D721Med (cell line): ENCODE results near the gene SLFNL1.

Experiments used
- DNase-seq: peaks from one replicate; pipeline ENCODE4 v3.0.0; 2011; ENCODE audit warnings: low spot score; ENCODE audit not compliant: insufficient read length
- FAIRE-seq: peaks from 2 replicates; lab custom pipeline; 2011; peaks lifted over from hg19 to GRCh38; lab: Jason Lieb, UNC
- TF ChIP-seq, protein P1 (sequence below): IDR thresholded peaks from 2 replicates; pipeline ENCODE4 v1.5.1; 2012; ENCODE audit warnings: mild to moderate bottlenecking, control low read depth; ENCODE audit not compliant: insufficient read depth; ENCODE audit errors: missing control alignments

The SLFNL1 gene

DNA sequence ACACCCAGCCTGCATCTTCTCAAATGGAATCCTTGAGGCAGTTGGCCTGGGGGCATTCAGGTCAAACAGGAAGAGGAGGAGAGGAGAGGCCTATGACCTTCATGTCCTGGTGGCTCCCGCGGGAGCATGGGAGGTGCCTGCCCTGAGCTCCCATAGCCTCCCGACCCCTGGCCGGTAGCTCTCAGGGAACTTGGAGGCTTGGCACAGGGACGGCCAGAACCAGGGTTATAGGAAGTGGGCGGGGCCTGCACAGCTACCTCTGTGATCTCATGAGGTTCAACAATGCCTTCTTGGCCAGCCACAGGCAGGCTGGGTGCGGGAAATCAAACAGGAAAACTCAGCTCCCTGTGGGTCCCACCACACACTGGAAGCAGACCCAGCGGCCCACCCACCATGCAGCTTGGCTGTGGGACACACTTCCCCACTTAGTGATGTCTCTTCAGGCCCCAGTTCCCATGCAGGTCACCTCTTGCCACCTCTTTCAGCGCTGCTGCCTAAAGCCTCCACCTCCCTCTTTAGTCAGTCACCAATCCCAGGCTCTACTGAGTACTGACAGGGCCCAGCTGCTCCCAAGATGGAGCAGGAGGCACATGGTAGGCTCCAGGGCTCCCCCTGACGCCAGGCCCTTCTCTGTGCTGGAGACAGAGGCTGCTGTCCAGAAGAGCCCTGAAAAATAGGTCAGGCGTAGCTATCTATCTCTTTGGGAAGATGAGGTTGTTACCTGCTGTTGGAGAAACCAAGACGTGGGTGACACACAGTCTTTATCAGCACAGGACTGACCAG, at the start of gene SLFNL1:
SLFNL1 (minus strand) TSS at position 200 of the 783 bp plus-strand sequence. CDS start 1,065 bp downstream, outside the sequence.
- no peak for FAIRE-seq
- DNase-seq, result no peak
- TF ChIP-seq, protein P1, sequence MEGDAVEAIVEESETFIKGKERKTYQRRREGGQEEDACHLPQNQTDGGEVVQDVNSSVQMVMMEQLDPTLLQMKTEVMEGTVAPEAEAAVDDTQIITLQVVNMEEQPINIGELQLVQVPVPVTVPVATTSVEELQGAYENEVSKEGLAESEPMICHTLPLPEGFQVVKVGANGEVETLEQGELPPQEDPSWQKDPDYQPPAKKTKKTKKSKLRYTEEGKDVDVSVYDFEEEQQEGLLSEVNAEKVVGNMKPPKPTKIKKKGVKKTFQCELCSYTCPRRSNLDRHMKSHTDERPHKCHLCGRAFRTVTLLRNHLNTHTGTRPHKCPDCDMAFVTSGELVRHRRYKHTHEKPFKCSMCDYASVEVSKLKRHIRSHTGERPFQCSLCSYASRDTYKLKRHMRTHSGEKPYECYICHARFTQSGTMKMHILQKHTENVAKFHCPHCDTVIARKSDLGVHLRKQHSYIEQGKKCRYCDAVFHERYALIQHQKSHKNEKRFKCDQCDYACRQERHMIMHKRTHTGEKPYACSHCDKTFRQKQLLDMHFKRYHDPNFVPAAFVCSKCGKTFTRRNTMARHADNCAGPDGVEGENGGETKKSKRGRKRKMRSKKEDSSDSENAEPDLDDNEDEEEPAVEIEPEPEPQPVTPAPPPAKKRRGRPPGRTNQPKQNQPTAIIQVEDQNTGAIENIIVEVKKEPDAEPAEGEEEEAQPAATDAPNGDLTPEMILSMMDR, result no peak

DNA sequence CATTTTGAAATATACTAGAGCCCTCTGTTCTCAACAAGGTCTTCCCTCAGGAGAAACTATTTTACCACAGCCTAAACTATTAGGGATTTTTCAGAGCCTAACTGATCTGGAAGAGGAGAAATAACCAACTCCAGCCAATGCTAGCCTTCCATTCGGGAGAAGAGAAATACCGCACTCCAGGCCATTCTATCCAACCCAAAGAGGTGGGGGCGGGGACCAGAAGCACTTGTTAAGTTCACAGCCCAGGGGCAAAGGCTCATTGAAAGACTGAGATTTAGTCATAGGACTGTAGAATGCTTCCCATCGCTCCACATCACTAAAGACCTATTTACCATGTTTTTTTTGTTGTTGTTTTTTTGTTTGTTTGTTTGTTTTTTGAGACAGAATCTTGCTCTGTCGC, 35.4 kb upstream of the SLFNL1 start:
- FAIRE-seq, result no peak
- TF ChIP-seq, protein P1, result no peak

DNA sequence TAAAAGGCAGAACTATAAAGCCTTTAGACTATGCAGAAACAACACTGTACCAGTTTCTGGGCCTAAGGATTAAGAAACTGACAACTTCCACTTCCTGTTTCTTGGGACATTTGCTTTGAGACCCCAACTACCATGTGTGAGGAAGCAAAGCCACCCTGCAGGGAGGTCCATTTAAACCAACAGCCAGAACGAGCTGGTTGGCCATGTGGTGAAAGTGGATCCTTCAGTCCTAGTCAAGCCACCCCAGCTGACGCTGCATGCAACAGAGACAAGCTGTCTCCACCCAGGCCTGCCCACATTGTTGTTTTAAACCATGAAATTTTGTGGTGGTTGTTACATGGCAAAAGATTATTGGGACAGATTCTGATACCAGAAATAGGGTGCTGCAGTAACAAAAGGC, 31.8 kb upstream of the SLFNL1 start:
- TF ChIP-seq, protein P1, result no peak
- DNase-seq (no peak), FAIRE-seq (no peak)

More for the DNA sequence above, 35.4 kb upstream of the SLFNL1 start:
- DNase-seq, result no peak

DNA sequence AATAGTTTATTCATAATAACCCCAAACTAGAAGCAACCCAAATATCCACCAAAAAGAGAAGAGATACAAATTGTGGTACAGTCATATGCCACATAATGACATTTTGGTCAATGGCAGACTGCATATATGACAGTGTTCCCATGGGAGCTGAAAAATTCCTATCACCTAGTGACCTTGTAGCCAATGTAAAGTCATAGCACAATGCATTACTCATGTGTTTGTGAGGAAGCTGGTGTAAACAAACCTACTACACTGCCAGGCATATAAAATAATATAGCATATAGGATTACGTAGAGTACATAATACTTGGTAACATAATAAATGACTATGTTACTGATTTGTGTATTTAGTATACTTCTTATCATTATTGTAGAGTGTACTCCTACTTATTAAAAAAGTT, 29.5 kb upstream of the SLFNL1 start:
- no peak for FAIRE-seq
- DNase-seq, result no peak
- TF ChIP-seq, protein P1, result no peak

DNA sequence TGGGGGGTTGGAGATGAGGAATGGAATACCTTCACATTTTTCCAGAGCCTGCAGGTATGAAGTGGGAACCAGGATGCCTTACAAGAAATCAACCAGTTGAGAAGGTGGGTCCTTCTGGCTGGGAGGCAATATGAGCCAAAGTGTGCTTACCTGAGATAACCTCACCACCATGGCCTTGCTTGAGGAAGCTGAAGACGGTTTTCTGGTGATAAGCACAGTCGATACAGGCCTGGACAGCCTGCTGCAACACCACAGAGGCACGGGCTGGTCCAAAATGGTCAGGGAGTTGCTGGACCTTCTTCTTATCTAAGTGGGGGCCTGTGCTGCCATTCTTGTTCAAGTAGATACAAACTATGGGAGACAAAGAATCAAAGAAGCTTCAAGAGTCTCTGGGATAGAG, 27.0 kb upstream of the SLFNL1 start:
- FAIRE-seq (no peak), DNase-seq (no peak)
- TF ChIP-seq, protein P1, result no peak

DNA sequence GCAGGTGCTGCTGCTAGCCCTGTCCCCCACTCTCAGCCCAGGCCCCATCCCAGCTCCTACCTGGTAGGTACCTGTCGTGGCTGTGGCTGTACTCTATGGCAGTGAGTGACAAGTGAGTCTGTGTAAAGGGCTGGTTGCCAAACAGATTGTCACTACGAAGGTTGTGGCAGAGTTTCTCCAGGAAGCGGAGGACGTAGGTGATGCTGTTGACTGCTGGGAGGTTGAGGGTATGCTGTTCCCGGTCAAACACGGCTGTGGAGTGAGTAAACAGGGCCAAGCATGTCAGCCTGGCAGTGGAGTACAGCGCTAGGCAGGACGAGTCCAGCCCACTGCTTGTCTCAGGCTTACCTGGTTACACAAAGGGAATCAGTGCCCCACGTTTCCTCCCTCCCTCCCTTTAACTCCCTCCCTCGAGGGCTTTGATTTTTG, 24.8 kb upstream of the SLFNL1 start:
- no peak for FAIRE-seq
- DNase-seq, result no peak
- TF ChIP-seq, protein P1, result no peak

DNA sequence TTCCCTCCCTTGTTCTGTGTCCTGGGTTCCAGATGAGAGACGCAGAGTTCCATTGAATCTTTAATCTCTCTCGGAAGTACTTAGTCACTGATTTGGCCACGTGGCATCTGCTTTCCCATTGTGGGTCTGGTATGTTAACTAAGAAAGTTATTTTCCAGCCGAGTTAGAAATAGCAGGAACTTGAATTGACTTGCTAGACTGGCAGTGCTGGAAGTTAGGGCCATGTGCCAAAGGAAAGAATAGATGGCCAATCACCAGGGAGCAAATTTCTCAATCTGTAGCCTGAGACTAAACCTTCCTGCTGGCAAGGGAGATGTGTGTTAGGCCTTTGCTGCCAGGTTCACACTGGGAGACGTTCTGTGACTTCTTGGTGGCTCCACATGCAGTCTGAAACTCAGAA, 24.2 kb upstream of the SLFNL1 start:
- TF ChIP-seq, protein P1, result no peak
- DNase-seq, result no peak
- FAIRE-seq, result no peak
